Lower leg skin (tissue), 3 donors: ENCODE measurements around the gene ME2.

Experiments
- CTCF ChIP-seq, 3 donors: fragments of 450-650 bp; IDR thresholded peaks; one replicate each; pipeline ENCODE4 v1.5.1; 2016; ENCODE audit warnings: antibody characterized with exemption in 3 of 3, mild to moderate bottlenecking in 3 of 3, moderate library complexity in 2 of 3
- POLR2A ChIP-seq, 2 donors: fragments of 450-650 bp; IDR thresholded peaks; one replicate each; pipeline ENCODE4 v1.6.1; 2016 to 2017; ENCODE audit warnings: antibody characterized with exemption in 2 of 2, mild to moderate bottlenecking in 1 of 2, moderate library complexity in 1 of 2

GRCh38 chr18:50898919-50899318 lies 20.0 kb downstream of the ME2 start:
- no peak for TF ChIP-seq CTCF (IDR thresholded peaks at IDR 0.05)
- TF ChIP-seq POLR2A (IDR thresholded peaks at IDR 0.05) = no peak
